SH-SY5Y (cell line): ENCODE results near the gene KY.

ENCODE experiments used
- GATA2 ChIP-seq: IDR thresholded peaks from 2 replicates; pipeline ENCODE4 v1.6.1; 2011; ENCODE audit warnings: mild to moderate bottlenecking, low read depth, low read length
- GATA3 ChIP-seq: IDR thresholded peaks from 2 replicates; pipeline ENCODE4 v1.6.1; 2011; ENCODE audit warnings: low read depth, mild to moderate bottlenecking, low read length, moderate library complexity

The KY gene

DNA sequence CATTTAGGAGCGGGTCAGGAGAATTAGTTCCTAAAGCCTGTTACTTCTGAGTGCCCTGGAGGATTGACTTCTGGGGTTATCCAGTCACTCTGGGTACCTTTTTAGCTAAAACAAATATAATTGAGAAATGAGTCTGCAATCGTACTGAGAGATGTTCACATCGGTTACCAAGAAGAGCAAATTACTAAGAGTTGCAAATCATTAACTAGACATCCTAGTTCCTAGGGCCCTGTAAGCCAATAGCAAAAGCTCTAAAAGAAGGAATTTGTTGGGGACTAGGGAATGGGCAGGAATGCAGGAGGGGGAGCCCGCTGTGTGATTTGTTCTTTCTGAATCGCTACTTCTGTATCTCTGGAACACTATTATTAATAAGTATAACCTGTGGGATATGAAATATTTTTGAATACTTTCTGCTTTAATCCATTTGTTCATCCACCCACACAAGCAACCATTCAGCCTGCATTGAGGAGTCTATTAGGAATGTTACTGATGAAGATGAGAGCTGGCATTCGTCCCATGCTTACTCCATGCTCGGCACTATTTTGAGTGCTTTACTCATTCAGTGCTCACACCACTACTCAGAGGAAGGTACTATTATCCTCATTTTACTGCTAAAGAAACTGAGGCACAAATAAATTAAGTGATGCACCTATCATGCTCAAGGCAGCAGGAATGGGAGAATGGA, 31.5 kb upstream of the KY start:
- no peak for TF ChIP-seq GATA2
- TF ChIP-seq GATA3, result no peak

DNA sequence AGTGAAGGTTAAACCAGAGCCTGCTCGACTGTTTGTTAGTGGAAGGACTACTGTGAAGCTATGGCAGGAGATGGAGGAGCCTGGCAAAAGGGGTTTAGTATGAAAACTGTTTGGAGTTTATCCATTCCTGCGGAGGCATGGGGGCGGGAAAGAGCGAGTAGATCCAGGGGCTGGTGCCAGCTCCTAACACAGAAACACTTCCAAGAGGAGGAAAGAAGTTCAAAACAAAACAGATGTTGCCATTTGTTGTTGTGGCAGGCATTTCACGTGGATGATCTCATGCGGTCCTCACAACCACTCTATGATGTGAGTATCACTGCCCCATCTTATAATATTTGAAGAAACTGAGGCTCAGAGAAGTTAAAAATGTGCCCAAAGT, 30.7 kb upstream of the KY start:
- TF ChIP-seq GATA2, result no peak
- TF ChIP-seq GATA3, result no peak

- no peak for TF ChIP-seq GATA3
- TF ChIP-seq GATA2, result no peak
Observed at GRCh38 chr3:134680796-134681521, 30.1 kb upstream of the KY start.

- TF ChIP-seq GATA2 (no peak), GATA3 (no peak)
Observed at GRCh38 chr3:134677987-134678308, 27.1 kb upstream of the KY start.

DNA sequence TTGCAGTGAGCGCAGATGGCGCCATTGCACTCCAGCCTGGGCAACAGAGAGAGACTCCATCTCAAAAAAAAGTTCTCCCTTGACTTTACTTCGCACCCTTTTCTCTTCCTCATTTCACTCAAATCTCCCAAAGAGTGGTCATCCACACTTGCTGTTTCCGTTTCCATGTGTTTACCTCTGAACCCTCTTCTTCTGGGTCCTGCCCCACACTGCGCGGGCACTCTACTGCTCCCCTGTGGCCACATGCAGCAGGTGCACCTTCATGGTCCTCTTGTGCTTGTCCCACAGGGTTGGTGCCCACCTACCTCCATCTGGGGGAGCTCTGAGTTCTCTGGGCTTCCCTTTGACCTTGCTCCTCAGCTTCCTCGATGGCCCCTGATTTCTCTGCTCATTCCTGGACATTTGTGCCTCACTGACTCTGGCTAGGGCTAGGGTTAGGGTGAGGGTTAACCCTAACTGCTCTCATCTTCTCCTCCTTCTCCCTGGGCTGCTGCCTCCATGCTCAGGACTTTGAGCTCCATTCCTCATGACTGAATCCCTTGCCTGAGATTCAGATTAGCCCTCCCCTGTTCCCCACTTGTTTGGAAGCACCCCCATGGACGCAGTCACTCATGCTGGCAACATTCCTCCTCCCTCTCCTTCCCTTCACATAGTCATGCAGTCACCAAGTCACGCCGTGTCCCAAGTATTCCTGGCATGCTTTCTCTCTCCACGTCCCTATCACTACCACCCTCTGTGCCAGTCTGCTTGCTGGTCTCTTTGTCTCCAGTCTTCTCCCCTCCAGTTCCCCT, 26.6 kb upstream of the KY start:
- no peak for TF ChIP-seq GATA2
- no peak for TF ChIP-seq GATA3

GRCh38 chr3:134675726-134676256, 25.0 kb upstream of the KY start:
- TF ChIP-seq GATA2 (no peak), GATA3 (no peak)

- TF ChIP-seq GATA2 (no peak), GATA3 (no peak)
Observed at GRCh38 chr3:134672571-134672970, 21.7 kb upstream of the KY start.

GRCh38 chr3:134667956-134668355, 17.1 kb upstream of the KY start:
- TF ChIP-seq GATA3, result no peak
- TF ChIP-seq GATA2, result no peak

- TF ChIP-seq GATA3 (no peak), GATA2 (no peak)
Observed at GRCh38 chr3:134667406-134667805, 16.6 kb upstream of the KY start.

DNA sequence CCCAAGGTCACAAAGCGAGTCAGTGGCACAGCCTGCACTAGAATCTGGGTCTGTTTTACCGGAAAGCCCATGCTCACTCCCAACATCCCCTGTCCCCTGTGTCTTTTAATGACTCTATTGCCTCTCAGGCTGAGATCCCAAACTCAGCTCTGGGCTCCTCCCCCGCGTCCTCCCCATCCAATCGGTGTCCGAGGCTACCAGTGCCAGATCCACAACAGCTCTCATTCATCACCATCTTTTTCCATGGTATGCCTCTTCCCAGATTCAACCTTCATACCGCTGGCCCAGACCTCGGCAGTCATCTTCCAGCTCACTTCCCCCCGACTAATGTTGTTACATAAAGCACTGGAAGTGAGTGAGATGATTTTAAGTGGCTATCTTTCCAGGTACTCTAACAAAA, 16.1 kb upstream of the KY start:
- TF ChIP-seq GATA3 (no peak), GATA2 (no peak)

DNA sequence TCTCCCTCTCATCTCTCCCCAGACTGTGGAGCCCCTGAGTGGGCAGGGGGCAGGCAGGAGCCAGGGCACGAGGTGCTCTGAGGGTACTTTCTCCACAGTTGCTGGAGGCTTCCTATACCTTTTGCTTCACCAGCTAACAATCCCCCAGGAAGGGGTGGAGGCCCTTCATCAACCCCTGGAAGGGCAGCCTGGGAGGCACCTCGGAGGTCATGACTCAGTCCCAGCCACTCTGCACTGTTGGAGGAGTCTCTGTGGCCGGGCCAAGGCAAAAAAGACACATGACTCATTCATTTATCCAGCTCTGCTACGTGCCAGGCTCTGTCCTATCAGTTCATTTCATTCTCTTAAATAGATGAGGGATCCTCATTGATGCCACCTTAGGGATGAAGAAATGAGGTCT, 15.6 kb upstream of the KY start:
- TF ChIP-seq GATA3 (no peak), GATA2 (no peak)

- TF ChIP-seq GATA2 (no peak), GATA3 (no peak)
Observed at GRCh38 chr3:134666052-134666451, 15.2 kb upstream of the KY start.

DNA sequence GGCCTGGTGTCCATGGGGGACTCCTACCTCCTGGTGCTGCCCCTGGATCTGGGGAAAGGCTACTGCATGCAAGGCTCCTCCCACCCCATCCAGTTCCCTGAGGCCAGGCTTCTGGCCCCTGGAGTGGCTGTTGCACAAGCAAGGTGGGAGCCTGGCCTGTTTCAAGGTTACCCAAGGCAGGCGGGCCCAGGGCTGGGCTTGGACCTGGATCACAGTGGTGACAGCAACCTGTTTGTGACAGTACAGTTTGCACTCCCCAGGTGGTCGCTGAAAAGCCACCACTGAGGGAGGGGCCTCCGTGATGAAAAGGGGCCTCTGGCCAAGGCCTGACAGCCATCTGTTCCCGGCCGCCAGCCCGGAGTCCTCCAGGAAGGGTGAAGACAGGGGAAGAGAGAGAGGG, 14.4 kb upstream of the KY start:
- TF ChIP-seq GATA3, result no peak
- no peak for TF ChIP-seq GATA2

- TF ChIP-seq GATA2, result no peak
- no peak for TF ChIP-seq GATA3
Observed at GRCh38 chr3:134663721-134664456, 13.1 kb upstream of the KY start.
